ENCODE data around the gene EHMT1.
"Not testable (repeated sequence)": the region's sequence is repeated elsewhere in the genome, so short reads cannot be mapped to it uniquely, and the experiment has no call there.

Gene EHMT1

GRCh38 chr9:137880160-137880975 lies 261.6 kb downstream of the EHMT1 start:
- H3K27me3 Mint-ChIP-seq (ENCODE audit: low read depth, poor library complexity) = peaks cover 18% of the 10 kb centered on the region
- TF ChIP-seq CTCF (IDR thresholded peaks at IDR 0.05) = no peak
- no peak for DNase-seq
- H3K4me1 Mint-ChIP-seq = no peaks in the 10 kb centered on the region
- peaks cover 10% of the 10 kb centered on the region for H3K9me3 Mint-ChIP-seq
- H3K4me3 Mint-ChIP-seq = no peak overlapping the region
- no peaks in the 10 kb centered on the region for H3K36me3 Mint-ChIP-seq (ENCODE audit: low read depth)
- no peak overlapping the region for H3K27ac Mint-ChIP-seq

- Mint-ChIP-seq H3K4me3 (no peak overlapping the region), H3K27me3 (ENCODE audit: low read depth, poor library complexity) (peaks cover 11% of the 10 kb centered on the region), H3K4me1 (no peaks in the 10 kb centered on the region), H3K9me3 (peaks cover 7% of the 10 kb centered on the region), H3K36me3 (ENCODE audit: low read depth) (no peaks in the 10 kb centered on the region), H3K27ac (no peak overlapping the region)
- DNase-seq = no peak
- no peak for TF ChIP-seq CTCF (IDR thresholded peaks at IDR 0.05)
These were observed 262.2 kb downstream of the EHMT1 start for GRCh38 chr9:137880976-137881530.

- no peak overlapping the region for H3K4me3 Mint-ChIP-seq
- no peak for DNase-seq
- H3K4me1 Mint-ChIP-seq = no peaks in the 10 kb centered on the region
- H3K27me3 Mint-ChIP-seq (ENCODE audit: low read depth, poor library complexity) = peaks cover 3% of the 10 kb centered on the region
- H3K36me3 Mint-ChIP-seq (ENCODE audit: low read depth) = no peaks in the 10 kb centered on the region
- no peak for TF ChIP-seq CTCF (IDR thresholded peaks at IDR 0.05)
- no peak overlapping the region for H3K27ac Mint-ChIP-seq
- H3K9me3 Mint-ChIP-seq = no peaks in the 10 kb centered on the region
These were observed 263.0 kb downstream of the EHMT1 start for GRCh38 chr9:137881591-137882505.

- TF ChIP-seq CTCF (IDR thresholded peaks at IDR 0.05) = no peak
- Mint-ChIP-seq H3K4me3 (no peak overlapping the region), H3K9me3 (no peaks in the 10 kb centered on the region), H3K4me1 (no peaks in the 10 kb centered on the region), H3K27me3 (ENCODE audit: low read depth, poor library complexity) (no peaks in the 10 kb centered on the region), H3K36me3 (ENCODE audit: low read depth) (no peaks in the 10 kb centered on the region), H3K27ac (no peak overlapping the region)
- DNase-seq = no peak
These were observed 263.7 kb downstream of the EHMT1 start for GRCh38 chr9:137882506-137882821.

GRCh38 chr9:137883977-137884376 lies 265.2 kb downstream of the EHMT1 start:
- not testable (repeated sequence) for H3K36me3 Mint-ChIP-seq (ENCODE audit: low read depth); H3K27ac Mint-ChIP-seq; H3K4me1 Mint-ChIP-seq; H3K27me3 Mint-ChIP-seq (ENCODE audit: low read depth, poor library complexity); DNase-seq; H3K4me3 Mint-ChIP-seq; H3K9me3 Mint-ChIP-seq

- not testable (repeated sequence) for H3K4me3 Mint-ChIP-seq; H3K27ac Mint-ChIP-seq; H3K36me3 Mint-ChIP-seq (ENCODE audit: low read depth); H3K27me3 Mint-ChIP-seq (ENCODE audit: low read depth, poor library complexity); H3K9me3 Mint-ChIP-seq; H3K4me1 Mint-ChIP-seq
- peak; percentile 70 for DNase-seq
These were observed 265.7 kb downstream of the EHMT1 start for GRCh38 chr9:137884547-137884946.

GRCh38 chr9:137885121-137885520 lies 266.3 kb downstream of the EHMT1 start:
- DNase-seq; H3K4me1 Mint-ChIP-seq; H3K27me3 Mint-ChIP-seq (ENCODE audit: low read depth, poor library complexity); H3K4me3 Mint-ChIP-seq; H3K27ac Mint-ChIP-seq; H3K9me3 Mint-ChIP-seq; H3K36me3 Mint-ChIP-seq (ENCODE audit: low read depth): not testable (repeated sequence)

Measured in nephron progenitor cell (in vitro differentiated cells).